GM23248 (cell line): Measurements from ENCODE around the gene TCEANC2. TPM values are rescaled to one million over a fixed set of nuclear protein-coding genes. Genes with fewer than 3 reads are reported as not detected.
"Not testable (repeated sequence)": the region's sequence is repeated elsewhere in the genome, so short reads cannot be mapped to it uniquely, and the experiment has no call there.

Experiments
- DNase-seq: peaks from one replicate; pipeline ENCODE4 v3.0.0-alpha.2; 2015
- H2AFZ ChIP-seq: fragments of 200-600 bp; sonication (generic); 2 replicates; pipeline ENCODE4 v1.6.1; 2016; ENCODE audit warnings: antibody characterized with exemption
- H3F3A ChIP-seq: fragments of 200-600 bp; sonication (generic); 2 replicates; pipeline ENCODE4 v1.6.1; 2016; ENCODE audit warnings: mild to moderate bottlenecking, antibody characterized with exemption, mixed run types; ENCODE audit not compliant: insufficient read depth
- H3K27ac ChIP-seq: fragments of 200-600 bp; sonication (generic); 2 replicates; pipeline ENCODE4 v1.5.1; 2016; ENCODE audit warnings: mild to moderate bottlenecking
- H3K27me3 ChIP-seq: fragments of 200-600 bp; sonication (generic); replicated peaks from 2 replicates; pipeline ENCODE4 v1.6.1; 2016; ENCODE audit warnings: mild to moderate bottlenecking; ENCODE audit not compliant: insufficient read depth
- H3K36me3 ChIP-seq: fragments of 200-600 bp; sonication (generic); 2 replicates; pipeline ENCODE4 v1.6.1; 2016; ENCODE audit warnings: low read depth, mild to moderate bottlenecking
- H3K4me1 ChIP-seq: fragments of 200-600 bp; sonication (generic); 2 replicates; pipeline ENCODE4 v1.6.1; 2016; ENCODE audit warnings: mild to moderate bottlenecking; ENCODE audit not compliant: insufficient read depth
- H3K4me2 ChIP-seq: fragments of 200-600 bp; sonication (generic); one replicate; pipeline ENCODE4 v1.6.1; 2016; ENCODE audit warnings: mild to moderate bottlenecking; ENCODE audit not compliant: unreplicated experiment
- H3K4me3 ChIP-seq: fragments of 200-600 bp; sonication (generic); 2 replicates; pipeline ENCODE4 v1.5.1; 2016; ENCODE audit warnings: mild to moderate bottlenecking
- H3K79me2 ChIP-seq: fragments of 200-600 bp; sonication (generic); 2 replicates; pipeline ENCODE4 v1.6.1; 2016; ENCODE audit warnings: mild to moderate bottlenecking; ENCODE audit not compliant: insufficient read depth
- H3K9ac ChIP-seq: fragments of 200-600 bp; sonication (generic); 2 replicates; pipeline ENCODE4 v1.6.1; 2016; ENCODE audit warnings: mild to moderate bottlenecking
- H3K9me2 ChIP-seq: fragments of 200-600 bp; sonication (generic); 2 replicates; pipeline ENCODE4 v1.6.1; 2016; ENCODE audit warnings: mixed run types, mild to moderate bottlenecking, moderate library complexity; ENCODE audit not compliant: insufficient read depth
- H3K9me3 ChIP-seq: fragments of 200-600 bp; sonication (generic); one replicate; pipeline ENCODE4 v1.6.1; 2017; ENCODE audit warnings: low read depth
- H4K20me1 ChIP-seq: fragments of 200-600 bp; sonication (generic); 2 replicates; pipeline ENCODE4 v1.6.0; 2016; ENCODE audit not compliant: insufficient read depth
- EZH2 ChIP-seq: fragments of 200-600 bp; sonication (generic); IDR thresholded peaks from 2 replicates; pipeline ENCODE4 v1.6.1; 2018; ENCODE audit warnings: antibody characterized with exemption, mild to moderate bottlenecking; ENCODE audit not compliant: insufficient read depth, poor library complexity, severe bottlenecking
- EZH2phosphoT487 ChIP-seq: fragments of 200-600 bp; sonication (generic); IDR thresholded peaks from 2 replicates; pipeline ENCODE4 v1.6.1; 2018; ENCODE audit warnings: antibody characterized with exemption, moderate library complexity, mild to moderate bottlenecking, low read depth; ENCODE audit not compliant: insufficient read depth
- WGBS, 2 experiments: methylation state at CpG; one replicate each; pipeline ENCODE4 v1.1.6; 2015 to 2017; ENCODE audit warnings: low lambda C conversion rate in 2 of 2, low coverage in 1 of 2; ENCODE audit errors: missing lambda C conversion rate in 2 of 2; 5-methylcytosine and 5-hydroxymethylcytosine counted together
- in situ Hi-C: fragments of 300-500 bp; cut with MboI; formaldehyde crosslinking; loops from 2 replicates; pipeline ENCODE4 v1.15.0; 2020
- polyA plus RNA-seq: library from polyadenylated mRNA; unstranded; fragments of >200 nt; fragmentation: Nextera tagmentation; extraction: Ambion mirVana; gene quantifications from 2 replicates; pipeline ENCODE4 v1.2.1, GENCODE V29; 2016
- total RNA-seq: library from RNA; depleted of rRNA; stranded (reverse); fragments of >200 nt; shearing (Covaris generic); gene quantifications from 2 replicates; pipeline ENCODE4 v1.2.3, GENCODE V29; 2014

The TCEANC2 gene
- total and polyA plus RNA-seq, 2 experiments from 2014 or later, result 1.7 to 4.6 TPM

GRCh38 chr1:54014009-54014629, 39.3 kb upstream of the TCEANC2 start:
- H3K4me1 ChIP-seq, result no peaks in the 10 kb centered on the region
- no peaks in the 10 kb centered on the region for H3K9me2 ChIP-seq
- no peak overlapping the region for H3K4me3 ChIP-seq
- DNase-seq, result no peak
- no peaks in the 10 kb centered on the region for H3F3A ChIP-seq
- no peak overlapping the region for H3K4me2 ChIP-seq
- no peak overlapping the region for H3K9ac ChIP-seq
- no peaks in the 10 kb centered on the region for H3K36me3 ChIP-seq
- H3K27ac ChIP-seq, result no peak overlapping the region
- no peak overlapping the region for H2AFZ ChIP-seq
- no peaks in the 10 kb centered on the region for H3K9me3 ChIP-seq
- H4K20me1 ChIP-seq, result no peaks in the 10 kb centered on the region
- TF ChIP-seq EZH2phosphoT487, result no peak
- no peak for TF ChIP-seq EZH2
- H3K79me2 ChIP-seq, result no peaks in the 10 kb centered on the region
- in situ Hi-C loops, result no loop called here
- 56 to 60% methylated on average over 10 to 16 of the region's 17 CpGs for WGBS, 2 experiments
- peaks cover 3% of the 10 kb centered on the region; the same call in 1 of the 2 replicates for H3K27me3 ChIP-seq

- TF ChIP-seq EZH2phosphoT487 (no peak), EZH2 (no peak)
- Histone ChIP-seq H3K9me2 (no peaks in the 10 kb centered on the region), H3K4me1 (no peaks in the 10 kb centered on the region), H3K9me3 (no peaks in the 10 kb centered on the region), H3K79me2 (no peaks in the 10 kb centered on the region), H3K4me3 (no peak overlapping the region), H4K20me1 (no peaks in the 10 kb centered on the region), H2AFZ (no peak overlapping the region), H3K9ac (no peak overlapping the region), H3K4me2 (no peak overlapping the region), H3K27me3 (peaks cover under 1% of the 10 kb centered on the region; the same call in 1 of the 2 replicates), H3K27ac (no peak overlapping the region), H3F3A (no peaks in the 10 kb centered on the region), H3K36me3 (no peaks in the 10 kb centered on the region)
- in situ Hi-C loops, result no loop called here
- DNase-seq, result peak; percentile 64
- 49 to 50% methylated on average over 8 of the region's 8 CpGs for WGBS, 2 experiments
These were observed 36.8 kb upstream of the TCEANC2 start for GRCh38 chr1:54016343-54017282.

GRCh38 chr1:54017979-54018378, 35.4 kb upstream of the TCEANC2 start, which contains the start of gene LDLRAD1:
Gene LDLRAD1, minus strand, starts transcription at chr1:54018186. Its CDS starts 74 bp downstream, at chr1:54018112.
- in situ Hi-C loops, result no loop called here
- H3K36me3 ChIP-seq, result no peaks in the 10 kb centered on the region
- H3K9ac ChIP-seq, result no peak within 1 kb of the TSS
- H3K27me3 ChIP-seq, result no peaks in the 10 kb centered on the region; the same call in 1 of the 2 replicates
- H4K20me1 ChIP-seq, result no peaks in the 10 kb centered on the region
- H3K4me3 ChIP-seq, result no peak within 1 kb of the TSS
- no peaks in the 10 kb centered on the region for H3F3A ChIP-seq
- no peak within 1 kb of the TSS for H3K4me2 ChIP-seq
- no peak for TF ChIP-seq EZH2
- TF ChIP-seq EZH2phosphoT487, result no peak
- no peaks in the 10 kb centered on the region for H3K9me3 ChIP-seq
- no peak within 1 kb of the TSS for H2AFZ ChIP-seq
- no peaks in the 10 kb centered on the region for H3K4me1 ChIP-seq
- no peaks in the 10 kb centered on the region for H3K79me2 ChIP-seq
- 23% methylated on average over 6 of the region's 6 CpGs for WGBS, 2 experiments
- no peak for DNase-seq
- H3K27ac ChIP-seq, result no peak within 1 kb of the TSS
- no peaks in the 10 kb centered on the region for H3K9me2 ChIP-seq

- H3K27me3 ChIP-seq, result no peaks in the 10 kb centered on the region
- DNase-seq, result no peak
- no peaks in the 10 kb centered on the region for H4K20me1 ChIP-seq
- WGBS, 2 experiments, result 59 to 67% methylated on average over 5 of the region's 5 CpGs
- in situ Hi-C loops, result no loop called here
- no peak overlapping the region for H3K27ac ChIP-seq
- no peak overlapping the region for H3K4me3 ChIP-seq
- H2AFZ ChIP-seq, result no peak overlapping the region
- H3K9me3 ChIP-seq, result no peaks in the 10 kb centered on the region
- H3K9me2 ChIP-seq, result no peaks in the 10 kb centered on the region
- no peak overlapping the region for H3K9ac ChIP-seq
- H3K36me3 ChIP-seq, result no peaks in the 10 kb centered on the region
- no peak for TF ChIP-seq EZH2
- TF ChIP-seq EZH2phosphoT487, result no peak
- no peak overlapping the region for H3K4me2 ChIP-seq
- H3K4me1 ChIP-seq, result no peaks in the 10 kb centered on the region
- no peaks in the 10 kb centered on the region for H3K79me2 ChIP-seq
- no peaks in the 10 kb centered on the region for H3F3A ChIP-seq
These were observed 34.8 kb upstream of the TCEANC2 start for GRCh38 chr1:54018635-54019034.

- H3K79me2 ChIP-seq, H2AFZ ChIP-seq, H3K36me3 ChIP-seq, H4K20me1 ChIP-seq, H3K9me3 ChIP-seq, H3K4me1 ChIP-seq, in situ Hi-C loops, H3K9ac ChIP-seq, H3K4me2 ChIP-seq, H3F3A ChIP-seq, H3K4me3 ChIP-seq, H3K9me2 ChIP-seq, H3K27ac ChIP-seq, H3K27me3 ChIP-seq, DNase-seq: not testable (repeated sequence)
- WGBS, 2 experiments, result 81 to 83% methylated on average over 9 to 10 of the region's 10 CpGs
These were observed 33.7 kb upstream of the TCEANC2 start for GRCh38 chr1:54019562-54020176.
